MCF 10A (cell line): ENCODE measurements around the gene CABP2. TPM values are rescaled to one million over a fixed set of nuclear protein-coding genes. Genes with fewer than 3 reads are reported as not detected.

Experiments
- BruUV-seq: library from RNA; stranded (reverse); fragments of 400-500 nt; replicated peaks from 2 replicates; lab custom pipeline; 2021; lab: Mats Ljungman, UMichigan
- CTCF ChIA-PET: fragments of 300-600 bp; sonication (Branson Sonifier 250); formaldehyde crosslinking; extraction: SDS; loops from one replicate; lab custom pipeline; 2021; ENCODE audit warnings: antibody characterized with exemption, inconsistent platforms; lab: Yijun Ruan, JAX
- POLR2A ChIA-PET: fragments of 300-600, 350-650 bp; sonication (Branson Sonifier 250); formaldehyde crosslinking; extraction: SDS; loops from one replicate; lab custom pipeline; 2020; ENCODE audit warnings: antibody characterized with exemption, inconsistent platforms; lab: Yijun Ruan, JAX
- DNase-seq: peaks from one replicate; pipeline ENCODE4 v3.0.0-alpha.2; 2018; ENCODE audit not compliant: unreplicated experiment
- H3K27ac Mint-ChIP-seq: one replicate; pipeline ENCODE4 v1.8.0; 2022; ENCODE audit warnings: mild to moderate bottlenecking, low read depth, mixed read lengths; ENCODE audit not compliant: unreplicated experiment
- H3K27me3 Mint-ChIP-seq: one replicate; pipeline ENCODE4 v1.8.0; 2022; ENCODE audit warnings: mixed read lengths; ENCODE audit not compliant: insufficient read depth, unreplicated experiment
- H3K36me3 Mint-ChIP-seq: one replicate; pipeline ENCODE4 v1.8.0; 2022; ENCODE audit warnings: mild to moderate bottlenecking, moderate library complexity, mixed read lengths; ENCODE audit not compliant: insufficient read depth, unreplicated experiment
- H3K4me1 Mint-ChIP-seq: one replicate; pipeline ENCODE4 v1.8.0; 2022; ENCODE audit warnings: mixed read lengths; ENCODE audit not compliant: insufficient read depth, unreplicated experiment
- H3K4me3 Mint-ChIP-seq: one replicate; pipeline ENCODE4 v1.8.0; 2022; ENCODE audit warnings: mild to moderate bottlenecking, moderate library complexity, mixed read lengths; ENCODE audit not compliant: unreplicated experiment
- H3K9me3 Mint-ChIP-seq: one replicate; pipeline ENCODE4 v1.8.0; 2022; ENCODE audit warnings: mixed read lengths; ENCODE audit not compliant: unreplicated experiment
- intact Hi-C: fragments of 100-400 bp; cut with micrococcal nuclease; formaldehyde crosslinking; loops from 2 replicates; pipeline ENCODE4 v1.14.1; 2022
- total RNA-seq: library from RNA; stranded (reverse); gene quantifications from 2 replicates; pipeline ENCODE4 v1.2.3, GENCODE V29; 2022
- TF ChIP-seq, protein P1 (sequence below): fragments of 200-600 bp; IDR thresholded peaks from one replicate; pipeline ENCODE4 v1.8.0; 2022; ENCODE audit warnings: antibody characterized with exemption, mild to moderate bottlenecking; ENCODE audit not compliant: unreplicated experiment

CABP2 gene
- total RNA-seq, 1 experiment from 2014 or later = not detected

DNA sequence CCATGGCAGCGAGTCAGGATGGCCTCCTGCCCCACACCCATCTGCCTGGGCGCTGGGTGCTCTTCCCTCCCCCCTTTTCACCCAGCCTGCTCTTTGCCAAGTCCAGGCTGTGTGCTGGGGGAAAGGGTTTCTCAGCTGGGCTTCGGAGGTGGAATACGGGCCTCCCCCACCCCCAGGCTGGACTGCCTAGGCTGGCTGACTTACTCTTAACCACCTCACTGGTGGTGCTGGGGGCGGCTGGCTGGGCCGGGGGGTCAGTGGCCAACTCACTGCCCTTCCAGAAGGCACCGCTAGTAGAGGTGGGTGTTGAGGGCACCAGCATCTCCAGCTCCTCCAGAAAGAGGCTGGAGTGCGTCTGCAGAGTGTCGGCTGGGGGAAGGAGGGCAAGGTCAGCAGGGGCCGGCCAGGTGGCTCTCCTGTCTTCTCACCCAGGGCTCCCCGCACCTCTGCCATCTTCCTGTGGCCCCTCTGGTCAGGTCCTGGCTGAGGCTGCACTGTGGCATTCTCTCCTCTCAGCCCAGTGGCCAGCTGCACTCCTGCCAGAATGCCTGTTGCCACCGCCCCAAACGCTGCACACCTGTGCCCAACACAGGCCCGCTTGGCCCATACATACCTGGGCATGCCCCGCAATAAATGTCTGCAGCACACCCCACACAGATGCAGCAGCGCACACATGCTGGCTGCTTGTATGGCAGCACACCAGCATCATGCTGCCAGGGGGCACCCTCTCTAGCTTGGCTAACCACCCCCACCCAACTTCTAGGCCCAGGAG lies 27.8 kb downstream of the CABP2 start:
- intact Hi-C loops = no loop called here
- no peak overlapping the region for H3K27ac Mint-ChIP-seq
- POLR2A ChIA-PET = no interaction called here
- no peak overlapping the region for H3K4me3 Mint-ChIP-seq
- CTCF ChIA-PET = interaction anchor here (0.5 to 0.6 kb wide), 2 partner anchors 12 to 20 kb away, joined by 3 to 4 read pairs; no protein-coding TSS in a partner anchor
- no peaks in the 10 kb centered on the region for H3K4me1 Mint-ChIP-seq
- no peak for DNase-seq
- no peaks in the 10 kb centered on the region for H3K9me3 Mint-ChIP-seq
- no TSS peak for BruUV-seq
- H3K36me3 Mint-ChIP-seq = peaks cover 22% of the 10 kb centered on the region
- TF ChIP-seq, protein P1, sequence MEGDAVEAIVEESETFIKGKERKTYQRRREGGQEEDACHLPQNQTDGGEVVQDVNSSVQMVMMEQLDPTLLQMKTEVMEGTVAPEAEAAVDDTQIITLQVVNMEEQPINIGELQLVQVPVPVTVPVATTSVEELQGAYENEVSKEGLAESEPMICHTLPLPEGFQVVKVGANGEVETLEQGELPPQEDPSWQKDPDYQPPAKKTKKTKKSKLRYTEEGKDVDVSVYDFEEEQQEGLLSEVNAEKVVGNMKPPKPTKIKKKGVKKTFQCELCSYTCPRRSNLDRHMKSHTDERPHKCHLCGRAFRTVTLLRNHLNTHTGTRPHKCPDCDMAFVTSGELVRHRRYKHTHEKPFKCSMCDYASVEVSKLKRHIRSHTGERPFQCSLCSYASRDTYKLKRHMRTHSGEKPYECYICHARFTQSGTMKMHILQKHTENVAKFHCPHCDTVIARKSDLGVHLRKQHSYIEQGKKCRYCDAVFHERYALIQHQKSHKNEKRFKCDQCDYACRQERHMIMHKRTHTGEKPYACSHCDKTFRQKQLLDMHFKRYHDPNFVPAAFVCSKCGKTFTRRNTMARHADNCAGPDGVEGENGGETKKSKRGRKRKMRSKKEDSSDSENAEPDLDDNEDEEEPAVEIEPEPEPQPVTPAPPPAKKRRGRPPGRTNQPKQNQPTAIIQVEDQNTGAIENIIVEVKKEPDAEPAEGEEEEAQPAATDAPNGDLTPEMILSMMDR = no peak
- H3K27me3 Mint-ChIP-seq = no peaks in the 10 kb centered on the region

DNA sequence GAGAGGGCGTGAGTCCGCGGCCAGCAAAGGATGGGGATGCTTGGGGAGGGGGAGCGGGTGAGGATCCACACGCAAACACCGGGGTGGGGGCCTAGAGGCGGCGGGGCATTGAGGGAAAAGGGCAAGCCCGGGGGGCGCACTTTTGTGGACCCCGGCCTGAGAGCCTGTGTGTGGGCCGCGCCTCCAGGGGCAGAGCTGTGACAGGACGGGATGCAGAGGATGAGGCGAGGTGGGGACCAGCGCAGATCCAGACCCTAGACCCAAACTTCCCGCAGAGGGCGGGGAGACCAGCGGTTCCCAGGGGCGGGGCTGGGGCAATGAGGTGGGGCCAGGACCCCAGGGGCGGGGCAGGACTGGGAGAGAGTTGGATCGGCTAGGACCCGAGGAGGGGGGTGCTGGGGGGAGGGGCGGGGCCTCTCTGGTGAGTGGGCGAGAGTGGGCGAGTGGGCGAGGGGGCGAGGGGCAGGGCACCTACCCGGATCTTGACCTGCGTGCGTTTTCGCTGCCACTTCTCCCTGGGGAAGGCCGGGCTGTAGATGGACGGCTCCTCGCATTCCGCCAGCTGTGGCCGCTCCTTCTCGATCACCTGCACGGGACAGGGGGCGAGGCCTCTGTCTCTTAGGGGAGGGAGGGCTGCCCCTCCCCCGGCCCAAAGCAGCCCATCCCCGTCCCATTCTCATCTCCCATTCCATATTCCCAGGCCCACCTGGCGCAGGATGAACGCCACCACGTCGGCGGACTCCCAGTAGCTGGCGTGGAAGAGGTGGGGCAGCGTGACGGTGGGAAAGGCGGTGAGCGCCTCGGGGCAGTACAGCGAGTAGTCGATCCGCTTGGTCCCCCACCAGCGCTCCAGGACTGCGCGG lies 28.6 kb downstream of the CABP2 start:
- no peaks in the 10 kb centered on the region for H3K27me3 Mint-ChIP-seq
- intact Hi-C loops = no loop called here
- no peak for DNase-seq
- TF ChIP-seq, protein P1 = no peak
- no peaks in the 10 kb centered on the region for H3K9me3 Mint-ChIP-seq
- H3K4me1 Mint-ChIP-seq = no peaks in the 10 kb centered on the region
- H3K4me3 Mint-ChIP-seq = no peak overlapping the region
- H3K27ac Mint-ChIP-seq = no peak overlapping the region
- peaks cover 20% of the 10 kb centered on the region for H3K36me3 Mint-ChIP-seq
- no TSS peak for BruUV-seq
- ChIA-PET POLR2A (no interaction called here), CTCF (no interaction called here)

DNA sequence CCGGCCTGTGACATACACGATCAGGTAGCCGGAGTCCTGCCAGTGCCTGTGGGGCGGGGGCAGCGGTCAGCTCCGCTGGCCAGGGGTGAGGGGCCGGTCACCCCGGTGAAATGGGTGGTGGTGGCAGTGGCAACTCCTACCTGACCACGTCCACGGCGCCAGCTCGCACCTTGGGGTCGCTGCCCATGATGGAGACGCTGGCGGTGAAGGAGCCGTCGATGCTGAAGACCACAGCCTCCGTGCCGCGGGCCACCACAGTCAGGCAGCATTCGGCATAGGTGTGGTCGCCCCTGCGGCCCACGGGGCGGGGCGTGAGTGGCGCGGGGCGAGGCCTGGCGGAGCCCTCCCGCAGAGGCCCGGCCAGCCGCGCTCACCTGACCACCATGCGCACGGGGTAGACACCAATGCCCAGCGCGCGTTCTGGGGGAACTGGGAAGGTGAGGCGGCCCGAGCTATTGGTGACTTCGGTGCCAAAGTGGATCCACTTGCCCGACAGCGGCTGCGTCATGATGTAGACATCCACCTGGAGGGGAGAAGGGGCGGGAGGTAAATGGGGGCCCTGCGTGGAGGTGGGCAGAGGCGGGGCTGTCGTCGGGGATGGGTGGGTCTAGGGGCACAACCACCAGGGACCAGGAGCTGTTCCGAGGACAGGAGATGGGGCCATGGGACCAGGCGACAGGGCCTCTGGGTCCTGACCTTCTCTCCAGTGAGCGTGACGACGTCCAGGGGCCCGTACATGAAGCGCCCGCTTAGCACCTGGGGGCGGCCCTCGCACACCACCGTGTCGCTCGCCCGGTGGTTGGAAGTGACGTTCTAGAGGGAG lies 29.5 kb downstream of the CABP2 start:
- Mint-ChIP-seq H3K4me3 (no peak overlapping the region), H3K36me3 (peaks cover 24% of the 10 kb centered on the region), H3K9me3 (no peaks in the 10 kb centered on the region), H3K4me1 (no peaks in the 10 kb centered on the region), H3K27me3 (no peaks in the 10 kb centered on the region), H3K27ac (no peak overlapping the region)
- no peak for DNase-seq
- intact Hi-C loops = no loop called here
- no TSS peak for BruUV-seq
- TF ChIP-seq, protein P1 = no peak
- CTCF ChIA-PET = no interaction called here
- POLR2A ChIA-PET = no interaction called here
